Motor neuron (in vitro differentiated cells): Measurements from ENCODE around the gene SUGP2. TPM values are rescaled to one million over a fixed set of nuclear protein-coding genes. Genes with fewer than 3 reads are reported as not detected.

Source experiments
- ATAC-seq, 8 experiments: fragments of 200-7000 bp; cut with Tn5 transposase; replicated peaks in 6 of 8; 2 replicates each; pipeline ENCODE4 v1.8.0; 2021; ENCODE audit warnings: mild to moderate bottlenecking in 8 of 8, moderate library complexity in 8 of 8
- H3K27ac ChIP-seq, 2 donors: fragments of 250-450 bp; sonication (Bioruptor Pico); 2 replicates each; pipeline ENCODE4 v1.9.0; 2021; ENCODE audit warnings: antibody characterized with exemption in 2 of 2, mild to moderate bottlenecking in 2 of 2, moderate library complexity in 1 of 2
- H3K4me1 ChIP-seq, 2 donors: fragments of 250-450 bp; sonication (Bioruptor Pico); replicated peaks in 1 of 2; 2 replicates each; pipeline ENCODE4 v1.6.1; 2021; ENCODE audit warnings: antibody characterized with exemption in 2 of 2, mild to moderate bottlenecking in 2 of 2, moderate library complexity in 1 of 2
- H3K4me3 ChIP-seq, 5 donors: fragments of 250-450 bp; sonication (Bioruptor Pico); 2 replicates each; pipeline ENCODE4 v1.9.0; 2021; ENCODE audit warnings: antibody characterized with exemption in 5 of 5, mild to moderate bottlenecking in 5 of 5, moderate library complexity in 4 of 5
- WGBS, 10 experiments: fragments of 450-650 bp; shearing (Covaris generic); methylation state at CpG; one replicate each; pipeline ENCODE4 v1.0.0; 2022; 5-methylcytosine and 5-hydroxymethylcytosine counted together
- in situ Hi-C, 9 experiments: fragments of 400-800 bp; cut with MboI; loops; one replicate each; pipeline ENCODE4 v1.15.0; 2021; ENCODE audit warnings: low sequenced_read_pairs in 9 of 9, low pct_unique_long_range_greater_than_20kb in 2 of 9; ENCODE audit not compliant: unreplicated experiment in 9 of 9
- total RNA-seq, 8 experiments: library from RNA; unstranded; fragments of 300-600 nt; gene quantifications; 2 replicates each; pipeline versions ENCODE4 v1.2.3 to v1.2.4, GENCODE V29; 2022

SUGP2 gene
- total RNA-seq = 100 to 1,000 TPM in 2 of 8 experiments, 10 to 100 TPM in 6; 36.4 to 126 (median 63.2) TPM

DNA sequence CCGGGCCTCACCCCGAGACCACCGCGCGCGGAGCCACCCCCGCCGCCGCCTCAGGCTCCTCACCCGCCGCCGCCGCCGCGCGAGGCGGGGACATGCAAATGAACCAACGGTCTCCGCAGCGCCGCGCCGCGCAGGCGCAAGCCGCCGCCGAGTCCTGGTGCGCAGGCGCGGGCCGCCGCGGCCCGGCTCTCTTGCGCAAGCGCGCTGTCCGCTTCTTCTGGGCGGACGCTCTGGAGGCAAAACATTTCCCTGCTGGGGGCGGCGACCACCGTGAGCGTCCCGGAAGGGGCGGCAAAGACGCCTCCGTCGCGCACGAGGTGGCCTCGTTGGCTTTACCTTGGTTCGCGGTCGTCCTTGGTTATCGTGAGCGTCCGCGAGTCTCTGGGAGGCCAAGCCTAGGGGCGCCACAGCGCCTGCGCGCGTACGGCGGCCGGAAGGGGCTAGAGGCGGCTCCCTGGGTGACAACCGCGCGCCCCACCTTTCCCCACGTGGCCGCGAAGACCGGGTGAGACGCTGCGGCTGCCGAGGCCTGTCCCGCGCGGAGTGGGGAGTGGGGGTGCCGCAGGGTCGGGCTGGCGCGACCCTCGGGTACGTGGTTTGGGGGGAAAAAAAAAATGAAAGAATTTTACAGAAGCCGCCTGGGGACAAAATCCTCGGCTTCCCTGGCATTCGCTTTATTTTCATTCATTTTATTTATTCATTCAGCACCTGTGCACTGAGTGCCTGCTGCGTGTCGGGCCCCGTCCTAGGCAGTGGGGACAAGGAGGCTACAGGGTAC lies at the start of gene SUGP2, which contains the start of gene ARMC6:
SUGP2 (minus strand) TSS at position 92 of the 778 bp plus-strand sequence. CDS start 2,446 bp downstream, outside the sequence.
ARMC6 (plus strand) TSS at position 178 of the 778 bp plus-strand sequence. CDS start 607 bp downstream, outside the sequence.
- peak; percentile 66 to 83 (median 76) for ATAC-seq
- WGBS, 10 experiments = 0 to 7% (median 1%) methylated on average over 3 to 14 of the region's 94 CpGs; no CpG with 5 or more reads in 5 of the 10 experiments
- in situ Hi-C loops = no loop called here

DNA sequence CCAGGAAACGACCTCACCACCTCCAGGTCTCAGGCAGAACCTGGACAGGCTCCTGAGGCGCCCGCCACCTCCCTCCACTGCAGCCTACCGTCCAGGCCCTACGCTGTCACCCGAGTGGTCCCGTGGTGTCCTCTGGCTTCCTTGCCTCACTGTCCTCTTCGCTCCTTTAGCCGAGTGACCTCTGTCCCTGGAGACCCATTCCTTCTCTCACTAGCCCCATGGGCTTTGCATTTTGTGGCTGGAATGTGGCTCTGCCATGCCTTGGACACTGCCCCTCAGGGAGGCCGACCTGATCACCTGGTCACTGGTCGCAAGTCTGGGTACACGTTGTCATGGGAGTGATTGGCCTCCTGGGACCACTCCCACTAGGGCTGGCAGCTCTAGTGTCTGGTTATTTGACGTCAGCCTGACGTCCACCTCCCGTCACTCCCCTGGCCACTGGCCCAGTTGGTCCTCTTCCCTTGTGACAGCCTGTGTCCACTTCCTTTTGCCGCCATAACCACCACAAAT lies 48.4 kb upstream of the SUGP2 start:
- H3K4me3 ChIP-seq = no peak overlapping the region
- peak overlapping the region in 1 of 2 donors; percentile 66 for H3K27ac ChIP-seq
- in situ Hi-C loops = no loop called here
- 20 to 100% (median 79%) methylated on average over 1 to 3 of the region's 16 CpGs; no CpG with 5 or more reads in 4 of the 10 experiments for WGBS, 10 experiments
- peaks cover 9% of the 10 kb centered on the region in 2 donors for H3K4me1 ChIP-seq
- ATAC-seq = peak in 5 of 8 experiments; percentile 39 to 87 (median 79)

More for the DNA sequence above, at the start of gene SUGP2, which contains the start of gene ARMC6:
- Histone ChIP-seq H3K4me3 (peak within 1 kb of the TSS; percentile 80 to 97 (median 92)), H3K27ac (peak within 1 kb of the TSS; percentile 98 to 99), H3K4me1 (peaks cover 14% of the 10 kb centered on the region in 2 donors)

DNA sequence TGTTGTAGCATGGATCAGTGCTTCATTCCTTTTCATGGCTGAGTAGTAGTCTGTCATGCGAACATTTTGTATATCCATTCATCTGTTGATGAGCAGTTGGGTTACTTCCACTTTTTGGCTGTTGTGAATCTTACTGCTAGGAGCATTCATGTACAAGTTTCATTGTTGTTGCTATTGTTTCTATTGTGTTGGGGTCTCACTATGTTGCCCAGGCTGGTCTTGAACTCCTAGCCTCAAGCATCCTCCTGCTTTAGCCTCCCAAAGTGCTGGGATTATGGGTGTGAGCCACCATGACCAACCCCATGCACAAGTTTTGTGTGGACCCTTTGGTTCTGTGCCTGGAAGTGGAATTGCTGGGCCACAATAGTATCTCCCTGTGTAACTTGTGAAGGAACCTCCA lies 46.3 kb upstream of the SUGP2 start:
- WGBS, 10 experiments = 80 to 100% (median 94%) methylated on average over 1 of the region's 1 CpG; no CpG with 5 or more reads in 6 of the 10 experiments
- in situ Hi-C loops = no loop called here
- H3K4me1 ChIP-seq = peaks cover 9% of the 10 kb centered on the region in 2 donors
- ATAC-seq = no peak
- H3K4me3 ChIP-seq = no peak overlapping the region
- no peak overlapping the region for H3K27ac ChIP-seq

DNA sequence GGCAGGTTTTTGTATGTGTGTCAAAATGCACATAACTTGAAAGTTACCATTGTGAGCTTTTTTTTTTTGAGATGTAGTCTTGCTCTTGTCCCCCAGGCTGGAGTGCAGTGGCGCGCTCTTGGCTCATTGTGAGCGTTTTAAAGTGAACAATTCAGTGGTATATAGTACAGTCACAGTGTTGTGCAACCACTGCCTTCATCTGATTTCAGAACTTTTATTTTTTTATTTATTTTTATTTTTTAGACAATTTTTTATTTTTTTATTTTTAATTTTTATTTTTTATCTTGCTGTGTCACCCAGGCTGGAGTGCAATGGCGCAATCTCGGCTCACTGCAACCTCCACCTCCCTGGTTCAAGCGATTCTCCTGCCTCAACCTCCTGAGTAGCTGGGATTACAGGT lies 45.5 kb upstream of the SUGP2 start:
- in situ Hi-C loops = no loop called here
- no peak for ATAC-seq
- Histone ChIP-seq H3K4me1 (peaks cover 7 to 9% of the 10 kb centered on the region in 2 donors), H3K27ac (no peak overlapping the region), H3K4me3 (no peak overlapping the region)
- WGBS, 10 experiments = 80 to 100% (median 93%) methylated on average over 1 to 6 of the region's 6 CpGs

DNA sequence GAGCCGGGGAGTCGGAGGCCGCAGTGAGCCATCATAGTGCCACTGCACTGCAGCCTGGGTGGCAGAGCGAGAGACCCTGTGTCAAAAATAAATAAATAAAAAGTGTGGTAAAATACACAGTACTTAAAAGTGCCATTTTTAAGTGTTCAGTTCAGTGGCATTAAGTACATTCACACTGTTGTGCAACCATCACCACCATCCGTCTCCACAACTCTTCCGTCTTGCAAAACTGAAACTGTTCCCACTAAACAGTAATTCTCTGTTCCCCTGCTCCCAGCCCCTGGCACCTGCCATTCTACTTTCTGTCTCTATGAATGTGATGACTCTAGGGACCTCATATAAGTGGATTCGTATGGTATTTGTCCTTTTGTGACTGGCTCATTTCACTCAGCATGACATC lies 43.8 kb upstream of the SUGP2 start:
- WGBS, 10 experiments = 60 to 100% (median 92%) methylated on average over 1 to 6 of the region's 7 CpGs; no CpG with 5 or more reads in 4 of the 10 experiments
- ATAC-seq = no peak
- H3K27ac ChIP-seq = no peak overlapping the region
- H3K4me1 ChIP-seq = peaks cover 7 to 8% of the 10 kb centered on the region in 2 donors
- no peak overlapping the region for H3K4me3 ChIP-seq
- in situ Hi-C loops = no loop called here

DNA sequence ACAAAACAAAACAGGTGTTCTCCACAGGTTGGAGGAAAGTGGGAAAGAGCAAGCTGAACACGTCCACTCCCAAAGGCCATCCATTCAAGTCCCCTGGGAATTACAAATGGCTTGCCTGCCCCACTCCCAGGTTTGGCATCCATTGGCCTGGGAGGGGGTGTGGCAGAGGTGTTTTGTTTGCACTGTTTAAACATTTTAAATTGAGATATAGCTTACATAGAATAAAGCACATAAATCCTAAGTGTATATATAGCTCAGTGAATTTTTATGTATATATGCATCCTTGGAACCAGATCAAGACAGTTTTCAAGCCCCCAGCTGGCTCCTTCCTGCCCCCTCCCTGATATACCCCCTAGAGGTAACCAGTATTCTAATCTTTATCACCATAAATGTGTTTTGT lies 43.2 kb upstream of the SUGP2 start:
- WGBS, 10 experiments = 43 to 67% methylated on average over 1 of the region's 1 CpG; no CpG with 5 or more reads in 8 of the 10 experiments
- peak in 1 of 8 experiments; percentile 67 for ATAC-seq
- no peak overlapping the region for H3K4me3 ChIP-seq
- no peak overlapping the region for H3K27ac ChIP-seq
- H3K4me1 ChIP-seq = peaks cover 1 to 2% of the 10 kb centered on the region in 2 donors
- in situ Hi-C loops = no loop called here

DNA sequence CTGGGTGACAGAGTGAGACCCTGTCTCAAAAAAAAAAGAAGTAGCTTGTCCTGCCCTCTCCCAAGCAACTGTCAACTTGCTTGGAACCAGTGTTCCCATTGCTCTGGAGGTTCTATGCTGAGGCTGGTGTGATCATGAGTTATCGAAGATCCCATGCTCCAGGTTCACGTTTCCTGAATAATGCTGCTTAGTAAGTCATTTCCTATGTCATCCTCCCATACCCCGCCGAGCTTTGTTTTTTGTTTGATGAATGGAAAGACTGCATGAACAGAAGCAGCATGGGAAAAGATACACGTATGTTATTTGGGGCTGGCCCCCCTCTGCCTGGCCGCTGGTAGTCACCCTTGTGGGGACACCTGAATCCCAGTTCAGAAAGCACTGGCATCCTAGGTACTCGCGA lies 41.8 kb upstream of the SUGP2 start:
- H3K4me1 ChIP-seq = no peaks in the 10 kb centered on the region
- WGBS, 10 experiments = 20 to 100% (median 85%) methylated on average over 1 to 7 of the region's 8 CpGs; no CpG with 5 or more reads in 1 of the 10 experiments
- no peak for ATAC-seq
- H3K27ac ChIP-seq = no peak overlapping the region
- no peak overlapping the region for H3K4me3 ChIP-seq
- in situ Hi-C loops = no loop called here

DNA sequence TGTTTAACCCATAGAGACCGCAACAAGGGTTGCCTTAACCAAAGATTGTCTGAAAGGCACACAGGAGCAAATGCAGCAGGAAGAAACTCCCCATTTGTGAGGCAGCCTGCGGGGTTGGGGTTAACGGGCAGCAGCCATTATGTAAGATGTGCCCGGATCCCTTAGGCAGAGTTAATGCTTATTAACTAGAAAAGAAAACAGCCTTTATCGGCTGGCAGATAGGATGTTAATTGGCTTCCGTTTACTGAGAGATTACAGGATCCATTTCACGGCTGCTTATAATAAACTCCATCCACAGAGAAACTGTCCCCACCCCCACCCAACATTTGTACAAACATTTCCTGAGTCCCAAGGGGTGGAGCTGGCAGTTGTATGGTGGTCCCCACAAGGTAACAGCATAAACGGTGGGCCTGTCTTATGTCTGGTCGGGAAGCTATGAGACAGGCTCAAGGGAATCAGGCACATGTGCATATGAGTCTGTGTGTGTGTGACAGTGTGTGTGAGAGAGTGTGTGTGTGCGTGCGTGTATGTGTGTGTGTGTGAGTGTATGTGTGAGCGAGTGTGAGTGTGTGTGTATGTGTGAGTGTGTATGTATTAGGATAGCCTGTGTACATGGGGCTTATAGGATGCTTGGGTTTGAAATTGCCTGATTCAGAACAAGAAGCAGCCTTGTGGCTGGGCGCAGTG lies 41.0 kb upstream of the SUGP2 start:
- Histone ChIP-seq H3K27ac (no peak overlapping the region), H3K4me1 (no peaks in the 10 kb centered on the region), H3K4me3 (no peak overlapping the region)
- WGBS, 10 experiments = 56 to 79% (median 67%) methylated on average over 3 to 9 of the region's 13 CpGs; no CpG with 5 or more reads in 3 of the 10 experiments
- peak in 1 of 8 experiments; percentile 55 for ATAC-seq
- in situ Hi-C loops = no loop called here

DNA sequence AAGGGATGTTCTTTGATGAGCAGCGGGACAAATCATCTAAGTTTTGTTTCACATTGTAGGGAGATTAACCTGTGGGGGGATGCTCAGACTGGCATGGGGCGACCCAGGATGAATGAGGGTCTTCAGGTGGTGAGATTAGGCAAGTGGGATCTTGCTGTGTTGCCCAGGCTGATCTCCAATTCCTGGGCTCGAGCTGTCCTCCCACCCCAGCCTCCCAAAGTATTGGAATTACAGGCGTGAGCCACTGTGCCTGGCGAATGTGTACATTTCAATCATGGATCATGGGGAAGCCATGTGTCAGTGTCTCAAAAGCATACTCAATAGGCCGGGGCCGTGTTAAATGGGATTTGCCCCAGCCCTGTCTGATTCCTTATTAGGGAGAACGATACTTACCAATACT lies 38.6 kb upstream of the SUGP2 start:
- WGBS, 10 experiments = 70 to 100% (median 82%) methylated on average over 1 to 6 of the region's 8 CpGs; no CpG with 5 or more reads in 1 of the 10 experiments
- no peak overlapping the region for H3K4me3 ChIP-seq
- H3K4me1 ChIP-seq = no peaks in the 10 kb centered on the region
- H3K27ac ChIP-seq = no peak overlapping the region
- in situ Hi-C loops = no loop called here
- ATAC-seq = no peak

DNA sequence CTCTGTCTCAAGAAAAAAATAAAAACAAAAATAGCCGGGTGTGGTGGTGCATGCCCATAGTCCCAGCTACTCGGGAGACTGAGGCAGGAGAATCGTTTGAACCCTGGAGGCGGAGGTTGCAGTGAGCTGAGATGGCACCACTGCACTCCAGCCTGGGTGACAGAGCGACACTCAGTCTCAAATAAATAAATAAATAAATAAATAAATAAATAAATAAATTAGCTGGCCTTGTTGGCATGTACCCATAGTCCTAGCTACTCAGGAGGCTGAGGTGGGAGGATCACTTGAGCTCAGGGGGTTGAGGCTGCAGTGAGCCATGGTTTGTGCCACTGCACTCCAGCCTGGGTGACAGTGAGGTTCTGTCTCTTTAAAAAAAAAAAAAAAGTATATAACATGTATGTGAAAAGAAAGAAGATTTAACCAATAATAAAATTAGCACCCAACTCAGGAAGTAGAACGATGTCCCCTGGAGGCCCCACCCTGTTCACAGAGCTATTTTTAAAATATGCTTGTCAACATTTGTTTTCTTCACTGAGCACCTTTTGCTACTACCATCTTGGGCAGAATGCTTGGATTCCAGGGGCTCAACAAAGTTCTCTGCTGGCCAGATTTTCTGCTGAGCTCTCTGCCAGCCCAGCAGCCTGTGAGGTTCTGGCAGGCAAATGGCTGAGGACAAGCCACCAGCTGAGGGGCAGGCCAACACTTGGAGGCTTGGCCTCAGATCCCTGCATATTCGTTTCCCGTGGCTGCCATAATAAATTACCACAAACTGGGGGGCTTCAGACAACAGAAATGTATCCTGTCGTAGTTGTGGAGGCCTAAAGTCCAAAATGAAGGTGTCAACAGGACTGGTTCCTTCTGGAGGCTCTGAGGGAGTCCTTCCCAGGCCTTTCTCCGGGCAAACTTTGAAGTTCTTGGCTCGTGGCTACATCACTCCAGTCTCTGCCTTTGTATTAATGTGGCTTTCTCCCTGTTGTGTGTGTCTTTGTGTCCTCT lies 35.6 kb upstream of the SUGP2 start:
- in situ Hi-C loops = no loop called here
- WGBS, 10 experiments = 22 to 100% (median 59%) methylated on average over 1 to 7 of the region's 11 CpGs; no CpG with 5 or more reads in 1 of the 10 experiments

DNA sequence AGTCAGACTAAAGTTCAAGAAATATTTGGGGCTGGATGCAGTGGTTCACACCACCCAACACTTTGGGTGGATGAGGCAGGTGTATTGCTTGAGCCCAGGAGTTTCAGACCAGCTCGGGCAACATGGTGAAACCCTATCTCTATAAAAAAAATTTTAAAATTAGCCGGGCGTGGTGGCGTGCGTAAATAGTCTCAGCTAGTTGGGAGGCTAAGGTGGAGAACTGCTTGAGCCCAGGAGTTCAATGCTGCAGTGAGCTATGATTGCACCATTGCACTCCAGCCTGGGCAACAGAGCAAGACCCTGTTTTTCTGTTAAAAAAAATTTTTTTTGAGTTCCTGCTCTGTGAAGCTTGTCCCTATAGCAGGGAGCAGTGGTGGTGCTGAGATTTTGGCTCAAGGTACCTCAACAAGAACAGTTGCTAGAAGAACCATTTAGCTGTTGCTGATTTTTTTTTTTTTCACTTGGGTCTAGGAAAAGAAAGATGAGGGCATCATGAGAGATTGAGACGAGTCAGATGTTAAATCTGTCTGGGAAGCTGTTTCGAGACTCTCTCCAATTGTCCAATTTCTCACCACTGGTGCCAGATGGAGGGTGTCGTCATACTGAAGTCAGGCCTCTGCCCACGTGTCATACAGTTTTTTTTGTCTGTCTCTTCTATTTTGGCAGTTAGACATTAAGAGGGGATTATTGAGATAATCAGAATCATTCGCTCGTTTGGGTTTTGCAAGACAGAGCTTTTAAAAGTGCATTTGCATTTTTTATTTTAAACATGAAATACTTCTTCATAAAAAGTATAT lies 34.2 kb upstream of the SUGP2 start:
- Histone ChIP-seq H3K4me3 (no peak overlapping the region), H3K4me1 (peaks cover 9% of the 10 kb centered on the region in 2 donors), H3K27ac (no peak overlapping the region)
- no peak for ATAC-seq
- WGBS, 10 experiments = 34 to 100% (median 83%) methylated on average over 1 to 11 of the region's 11 CpGs; no CpG with 5 or more reads in 2 of the 10 experiments
- in situ Hi-C loops = no loop called here

More for the DNA sequence above, 35.6 kb upstream of the SUGP2 start:
- H3K4me3 ChIP-seq = no peak overlapping the region
- H3K27ac ChIP-seq = no peak overlapping the region
- H3K4me1 ChIP-seq = peaks cover 3 to 4% of the 10 kb centered on the region in 2 donors
- peak in 1 of 8 experiments; percentile 22 for ATAC-seq
